ENCODE data around the gene ANO3.
"Not testable (repeated sequence)": the region's sequence is repeated elsewhere in the genome, so short reads cannot be mapped to it uniquely, and the experiment has no call there.

Gene ANO3

DNA sequence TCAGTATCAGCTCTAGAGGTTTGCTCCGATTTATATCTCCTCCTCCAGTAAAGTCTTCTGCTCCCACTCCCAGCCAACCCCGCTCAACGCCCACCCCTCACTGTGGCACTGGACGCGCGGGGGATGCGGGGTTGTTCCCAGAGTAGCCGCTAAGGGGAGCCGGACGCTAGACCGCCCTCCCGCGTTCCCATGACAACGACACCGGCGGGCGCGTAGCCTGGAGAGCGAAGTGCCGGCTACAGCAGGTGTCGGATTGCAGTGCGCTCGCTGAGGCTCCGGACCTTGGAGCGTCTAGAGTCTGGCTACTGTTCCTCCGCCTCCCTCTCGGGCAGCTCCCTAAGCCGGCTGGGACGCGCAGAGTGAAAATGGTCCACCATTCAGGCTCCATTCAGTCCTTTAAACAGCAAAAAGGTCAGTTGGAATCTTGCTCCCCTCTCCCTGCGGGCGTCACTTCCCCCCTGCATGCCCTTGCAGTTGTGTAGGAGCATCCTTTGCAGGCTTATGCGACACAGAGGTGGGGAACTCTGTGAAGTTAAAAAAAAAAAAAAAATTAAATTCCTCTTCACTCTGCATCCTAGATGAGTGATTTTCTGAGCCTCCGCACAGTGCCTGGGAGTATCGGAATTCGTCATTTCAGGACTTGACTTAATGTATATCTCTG lies at the start of gene ANO3:
TSS of gene ANO3 (plus strand) at position 220 of the 661 bp plus-strand sequence. CDS start at position 366, 146 bp downstream.
- no peak for DNase-seq (ENCODE audit: low spot score)

DNA sequence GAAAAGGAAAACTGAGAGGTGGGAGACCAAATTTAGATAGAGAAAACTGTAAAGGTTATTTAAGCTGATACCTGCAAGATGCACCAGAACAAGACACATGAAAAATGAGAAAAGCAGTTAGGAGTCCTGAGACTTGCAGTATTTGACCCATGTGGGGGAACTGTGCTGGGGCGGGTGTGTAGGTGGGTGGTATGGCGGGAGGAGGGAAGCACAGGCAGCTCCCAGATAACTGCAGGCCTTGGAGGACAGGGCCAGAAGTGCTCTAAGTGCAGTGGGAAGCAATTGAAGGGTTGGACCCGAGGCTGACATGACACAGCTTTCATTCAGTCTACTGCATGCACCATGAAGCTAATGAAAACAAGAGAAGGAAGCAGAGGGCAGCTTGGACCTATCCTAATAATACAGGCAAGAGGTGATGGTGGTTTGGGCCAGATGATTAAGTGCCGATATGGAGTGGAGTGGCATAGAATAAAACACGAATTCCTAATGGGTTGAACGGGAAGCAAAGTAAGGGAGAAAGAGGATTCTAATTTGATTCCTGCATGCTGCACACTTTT lies 48.0 kb upstream of the ANO3 start:
- no peak for DNase-seq (ENCODE audit: low spot score)

DNA sequence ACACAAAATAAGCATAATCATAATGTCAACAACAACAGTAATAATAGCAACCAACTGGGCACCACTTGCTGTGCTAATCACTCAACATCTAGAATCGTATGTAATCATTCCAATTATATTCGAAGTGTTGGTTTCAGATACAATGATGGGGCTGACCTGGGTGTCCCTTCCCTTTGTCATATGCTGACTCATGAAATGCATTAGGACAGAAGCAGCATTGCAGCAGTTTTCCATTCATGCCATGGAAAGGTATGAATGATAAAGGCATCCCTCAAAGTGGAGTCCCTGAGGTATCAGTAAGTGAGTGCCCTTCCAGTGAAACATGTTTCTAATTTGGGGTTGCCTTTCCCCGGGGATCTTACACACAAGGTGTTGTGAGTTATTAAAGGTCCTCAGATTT lies 46.3 kb upstream of the ANO3 start:
- no peak for DNase-seq (ENCODE audit: low spot score)

DNA sequence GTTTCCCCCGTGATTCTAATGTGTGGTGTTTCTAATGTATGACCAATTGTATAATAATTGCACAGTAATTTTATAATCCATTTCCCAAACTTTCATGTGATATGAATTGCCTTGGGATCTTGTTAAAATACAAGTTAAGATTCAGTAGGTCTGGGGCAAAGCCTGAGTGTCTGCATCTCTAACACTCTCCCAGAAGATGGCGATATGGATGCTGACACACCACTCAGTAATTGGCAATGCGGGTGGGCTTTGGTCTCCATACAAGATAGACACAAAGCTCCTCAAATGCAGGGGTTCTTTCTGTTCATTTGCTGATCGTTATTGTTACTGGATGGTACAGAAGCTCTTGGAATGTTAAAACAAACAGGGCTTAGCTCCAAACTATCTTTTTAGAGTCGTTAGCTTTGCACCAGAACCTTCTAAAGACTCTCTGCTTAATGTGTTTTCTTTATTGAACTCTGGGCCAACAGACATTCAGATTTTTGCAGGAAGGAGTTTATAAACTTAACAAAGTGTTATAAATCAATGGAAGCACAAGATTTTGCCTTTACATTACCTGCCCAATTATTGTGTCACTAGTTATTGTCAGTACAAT lies 45.4 kb upstream of the ANO3 start:
- no peak for DNase-seq (ENCODE audit: low spot score)

DNA sequence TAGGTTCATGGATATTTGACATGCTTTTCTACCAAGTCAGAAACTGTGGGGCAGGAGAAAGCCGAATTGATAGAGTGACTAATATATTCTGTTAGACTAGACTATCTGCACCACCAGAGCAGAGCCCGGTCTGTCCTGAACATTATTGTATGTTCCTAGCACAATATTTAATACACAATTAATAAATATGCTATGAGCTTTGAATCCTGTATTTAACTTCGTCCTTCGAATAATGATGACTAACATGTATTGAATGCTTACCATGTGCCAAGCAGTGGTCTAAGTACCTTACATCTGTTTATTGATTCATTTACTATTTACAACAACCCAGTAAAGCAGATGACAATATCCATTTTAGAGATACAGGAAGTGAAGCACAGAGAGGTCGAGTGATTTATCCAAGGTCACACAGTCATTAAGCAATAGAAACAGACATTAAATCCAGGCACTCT lies 44.8 kb upstream of the ANO3 start:
- no peak for DNase-seq (ENCODE audit: low spot score)

DNA sequence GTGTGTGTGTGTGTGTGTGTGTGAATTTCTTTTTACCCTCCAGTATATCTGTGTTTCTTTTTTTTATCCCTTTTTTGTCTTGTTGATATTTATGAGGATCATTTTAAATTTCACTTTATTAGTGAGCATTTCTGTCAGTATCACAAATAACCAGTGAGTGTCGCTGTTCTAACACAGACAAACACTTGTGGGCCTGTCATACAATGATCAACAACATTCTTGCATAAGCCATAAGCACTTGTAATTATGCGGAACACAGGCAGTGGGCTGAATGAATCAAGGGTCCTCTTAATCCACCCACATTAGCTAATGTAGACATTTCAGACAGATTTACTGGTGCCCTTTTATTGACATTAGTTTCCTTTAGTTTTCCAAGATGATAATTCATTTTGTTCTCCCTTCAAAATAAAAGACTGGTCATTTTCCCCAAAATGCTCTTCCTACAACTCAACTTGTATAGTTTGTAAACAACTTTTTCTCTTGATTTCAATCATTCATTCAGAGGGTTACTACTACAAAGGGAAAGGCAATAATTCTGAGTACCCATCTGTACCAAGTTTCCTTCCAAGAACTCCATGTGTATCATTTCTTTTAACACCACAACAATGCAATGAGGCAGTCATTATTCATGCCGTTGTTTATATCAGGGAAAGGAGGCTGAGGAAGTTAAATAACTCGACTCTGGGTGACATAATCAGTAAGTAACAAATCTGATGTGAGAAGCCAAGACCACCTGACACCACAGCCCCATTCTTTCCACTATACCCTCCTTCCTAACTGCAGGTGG lies 34.5 kb upstream of the ANO3 start:
- DNase-seq (ENCODE audit: low spot score): peak; percentile 52

DNA sequence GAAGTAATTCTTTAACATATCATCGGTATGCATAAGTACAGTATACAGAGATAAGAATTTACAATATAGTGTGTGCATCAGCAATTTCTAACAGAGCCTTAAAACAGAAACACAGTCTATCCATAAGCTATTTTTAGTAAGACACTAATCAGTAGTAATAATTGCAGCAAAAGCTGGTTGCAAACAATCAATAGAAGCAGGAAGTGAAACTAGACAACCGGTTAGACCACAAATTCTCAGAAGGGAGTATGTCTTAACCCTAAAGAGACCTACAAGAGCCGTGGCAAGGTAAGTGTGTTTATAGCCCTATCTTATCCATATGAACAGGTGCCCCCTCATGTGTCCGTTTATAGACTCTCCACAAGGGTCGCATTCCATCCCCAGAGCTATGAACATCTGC lies 15.6 kb upstream of the ANO3 start:
- not testable (repeated sequence) for DNase-seq (ENCODE audit: low spot score)

DNA sequence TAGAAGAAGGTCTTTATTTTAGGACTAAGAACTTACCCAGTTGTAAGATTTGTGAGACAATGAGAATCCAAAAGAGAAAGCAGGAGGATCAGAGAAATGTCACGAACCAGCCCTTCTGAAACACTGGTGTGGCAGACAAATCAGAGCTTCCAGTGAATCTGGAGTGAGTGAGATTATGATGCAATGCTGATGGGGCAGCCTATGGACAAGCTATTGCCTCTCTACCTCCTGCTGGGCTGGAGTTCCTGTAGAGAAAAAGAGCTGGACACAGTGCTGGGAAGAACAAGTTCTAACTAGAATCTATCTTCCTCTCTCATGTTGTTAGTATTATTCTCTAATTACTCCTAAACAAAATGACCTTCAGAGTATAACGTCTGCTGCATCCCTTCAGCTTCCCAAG lies 12.0 kb upstream of the ANO3 start:
- no peak for DNase-seq (ENCODE audit: low spot score)

DNA sequence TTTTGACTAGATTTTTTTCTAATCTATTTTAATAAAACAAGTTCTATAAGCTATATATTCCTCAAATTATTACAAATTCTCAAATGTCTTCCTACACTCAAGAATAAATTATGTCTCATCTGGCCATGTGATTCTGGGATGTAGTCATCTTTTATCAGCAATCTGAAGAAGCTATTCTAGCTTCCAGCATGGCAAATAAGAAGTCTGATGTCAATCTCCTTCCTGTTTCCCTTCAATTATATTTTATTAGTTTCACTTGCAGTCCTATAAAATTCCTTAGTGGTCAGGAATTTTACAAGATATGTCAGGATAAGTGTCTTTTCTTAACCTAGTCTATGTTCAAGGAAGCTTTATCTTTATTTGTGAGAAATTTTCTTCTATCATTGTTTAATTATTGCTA lies 10.4 kb upstream of the ANO3 start:
- no peak for DNase-seq (ENCODE audit: low spot score)

DNA sequence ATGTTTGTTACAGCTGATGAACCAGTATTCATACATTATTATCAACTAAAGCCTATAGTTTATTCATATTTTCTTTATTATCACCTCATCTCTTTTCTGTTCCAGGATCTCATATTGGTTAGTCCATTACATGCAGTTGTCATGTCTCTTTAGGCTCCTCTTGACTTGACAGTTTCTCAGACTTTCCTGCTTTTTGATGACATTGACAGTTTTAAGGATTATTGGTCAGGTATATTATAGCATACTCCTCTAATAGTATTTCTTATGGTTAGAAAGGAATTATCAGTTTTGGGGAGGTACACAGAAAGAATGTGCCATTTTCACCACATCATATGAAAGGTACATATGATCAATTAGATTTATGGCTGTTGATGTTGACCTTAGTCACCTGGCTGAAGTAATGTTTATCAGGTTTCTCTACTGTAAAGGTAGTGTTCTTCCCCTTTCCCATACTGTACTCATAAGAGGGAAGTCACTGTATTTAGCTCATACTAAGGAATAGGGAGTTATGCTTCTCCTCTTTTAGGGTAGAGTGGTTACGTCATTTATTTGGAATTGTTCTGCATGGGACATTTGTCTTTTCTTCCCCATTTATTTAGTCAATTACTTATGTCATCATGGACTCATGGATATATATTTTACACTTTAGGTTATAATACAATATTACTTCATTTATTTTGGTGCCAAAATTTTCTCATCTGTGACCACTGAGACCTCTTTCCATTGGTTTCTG lies 9.4 kb upstream of the ANO3 start:
- no peak for DNase-seq (ENCODE audit: low spot score)

DNA sequence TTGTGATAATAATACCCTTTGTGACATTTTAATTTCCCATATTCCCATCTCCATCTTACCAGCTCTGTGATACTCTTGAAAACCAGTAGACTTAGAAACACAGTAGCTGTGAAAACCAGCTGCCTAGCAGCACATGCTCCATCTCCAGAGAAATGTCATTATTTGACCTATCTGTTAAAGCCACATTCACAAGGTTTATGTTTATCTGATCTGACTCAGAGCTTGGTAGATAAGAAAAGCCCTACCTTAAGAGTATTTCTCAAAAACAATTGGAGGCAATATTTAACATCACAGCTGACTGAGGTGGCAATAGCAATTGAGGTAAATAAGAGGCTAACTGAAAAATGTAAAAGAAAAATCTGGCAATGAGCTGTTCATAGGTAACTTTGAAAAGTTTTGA lies 8.1 kb upstream of the ANO3 start:
- no peak for DNase-seq (ENCODE audit: low spot score)

DNA sequence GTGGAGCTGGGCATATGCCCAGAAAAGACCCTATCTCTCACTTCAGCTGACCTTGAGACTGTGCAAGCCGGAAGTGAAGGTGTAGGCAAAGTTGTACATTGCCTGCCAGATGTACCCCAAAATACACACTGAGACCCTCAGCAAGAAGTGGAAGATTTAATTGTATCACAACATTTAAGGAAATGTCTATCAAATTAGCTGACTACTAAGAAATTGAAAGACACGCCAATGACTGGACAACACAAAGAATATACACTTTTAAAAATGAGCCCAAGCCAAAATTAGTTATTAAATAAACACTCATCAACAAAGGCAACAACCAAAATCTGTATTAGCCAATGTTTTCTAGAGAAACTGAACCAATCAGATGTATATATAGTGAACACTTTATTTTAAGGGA lies 7.7 kb upstream of the ANO3 start:
- no peak for DNase-seq (ENCODE audit: low spot score)

DNA sequence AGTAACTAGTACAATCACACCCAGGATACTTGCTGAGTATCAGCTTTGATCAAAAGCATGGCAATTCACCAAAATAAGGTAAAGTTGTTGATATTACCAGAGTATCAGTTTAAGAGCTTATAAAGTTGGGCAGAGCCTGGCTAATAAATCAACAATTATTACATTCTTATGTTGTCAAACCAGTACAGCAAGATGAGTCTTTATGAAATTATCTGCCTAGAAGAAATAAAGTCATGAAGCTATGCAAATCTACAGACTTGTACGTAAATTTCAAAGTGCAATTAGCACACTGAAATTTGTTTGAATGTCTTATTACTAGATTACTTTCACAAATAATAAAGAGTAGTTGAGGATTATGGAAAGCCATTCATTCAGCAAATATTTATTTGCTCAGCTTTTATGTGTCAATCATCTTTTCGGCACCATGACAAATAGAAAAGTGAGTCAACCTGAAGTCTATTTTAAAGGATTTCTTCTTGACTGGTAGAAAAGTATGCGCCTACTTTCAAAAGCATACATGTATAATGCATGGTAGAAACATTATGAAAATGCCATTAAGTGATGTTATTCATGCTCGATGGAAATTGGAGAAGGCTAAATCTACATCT lies 5.0 kb upstream of the ANO3 start:
- DNase-seq (ENCODE audit: low spot score): no peak

DNA sequence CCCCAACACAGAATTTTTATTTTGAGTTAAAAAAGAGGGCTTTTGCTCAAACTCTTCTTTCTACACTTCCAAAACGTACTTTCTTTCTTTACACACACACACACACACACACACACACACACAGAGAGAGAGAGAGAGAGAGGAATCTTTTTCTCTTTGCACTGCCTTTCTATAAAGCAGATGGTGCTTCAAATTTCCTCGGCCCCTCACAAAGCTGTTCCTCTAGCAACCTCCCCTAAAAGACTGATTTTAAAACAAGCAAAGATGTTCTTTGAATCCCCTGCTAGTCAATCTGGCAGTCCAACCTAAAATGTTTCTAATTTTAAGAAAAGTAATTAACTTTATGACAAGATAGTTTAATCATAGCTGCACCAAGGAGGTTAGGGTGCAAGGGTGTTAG lies 2.7 kb upstream of the ANO3 start:
- no peak for DNase-seq (ENCODE audit: low spot score)

DNA sequence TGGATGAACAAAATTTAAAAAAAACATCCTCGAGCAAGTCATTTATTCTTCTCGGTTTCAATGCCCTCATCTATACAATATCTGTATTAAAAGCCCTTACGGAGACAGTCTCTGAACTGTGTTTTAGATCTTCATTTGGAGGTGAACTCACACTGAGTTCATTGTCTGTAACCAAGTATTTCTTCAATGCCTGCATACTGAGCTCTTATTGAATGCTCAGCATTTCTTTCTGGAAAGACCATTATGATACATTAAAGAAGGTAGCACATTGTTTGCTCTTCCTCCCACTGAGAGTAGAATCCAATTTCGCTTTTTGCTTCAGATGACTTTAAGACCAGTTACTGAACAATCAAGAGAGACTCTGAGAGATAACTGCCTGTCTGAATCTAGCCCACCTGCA lies 1.7 kb upstream of the ANO3 start:
- no peak for DNase-seq (ENCODE audit: low spot score)

DNA sequence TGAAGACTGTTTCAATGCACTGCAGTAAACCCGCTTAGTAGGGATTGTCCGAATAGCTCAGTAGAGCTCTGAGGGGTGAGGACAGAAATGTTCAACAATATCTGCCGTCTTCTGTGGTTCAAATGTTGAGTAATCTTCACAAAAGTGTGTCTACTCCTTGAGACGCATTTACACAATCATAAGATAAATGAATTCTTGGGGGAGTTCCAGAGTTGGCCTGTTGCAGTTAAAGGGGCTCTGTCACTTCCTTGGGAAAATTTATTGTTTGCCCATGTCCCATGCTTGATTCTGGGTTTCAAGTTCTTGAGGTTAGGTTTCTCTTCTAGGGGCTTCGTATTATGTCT lies 614 bp downstream of the ANO3 start:
- DNase-seq (ENCODE audit: low spot score): no peak

DNA sequence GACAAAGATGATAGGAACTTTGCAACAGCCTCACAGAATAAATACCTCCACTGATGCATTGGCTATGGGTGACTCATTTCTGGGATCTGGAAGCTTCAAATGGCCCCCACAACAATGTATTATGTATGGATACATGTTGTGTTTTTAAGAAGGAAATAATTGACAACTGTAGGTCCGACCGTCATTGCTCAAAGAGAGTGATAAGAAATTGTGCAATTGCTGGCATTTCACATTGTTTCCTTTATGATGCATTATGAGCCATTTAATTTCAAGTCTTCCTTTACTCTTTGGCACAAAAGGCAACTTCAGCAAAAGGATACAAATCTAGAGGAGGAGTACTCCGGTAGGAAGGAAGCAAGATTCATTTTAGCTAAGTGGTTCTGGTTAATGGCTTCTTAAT lies 2.0 kb downstream of the ANO3 start:
- no peak for DNase-seq (ENCODE audit: low spot score)

DNA sequence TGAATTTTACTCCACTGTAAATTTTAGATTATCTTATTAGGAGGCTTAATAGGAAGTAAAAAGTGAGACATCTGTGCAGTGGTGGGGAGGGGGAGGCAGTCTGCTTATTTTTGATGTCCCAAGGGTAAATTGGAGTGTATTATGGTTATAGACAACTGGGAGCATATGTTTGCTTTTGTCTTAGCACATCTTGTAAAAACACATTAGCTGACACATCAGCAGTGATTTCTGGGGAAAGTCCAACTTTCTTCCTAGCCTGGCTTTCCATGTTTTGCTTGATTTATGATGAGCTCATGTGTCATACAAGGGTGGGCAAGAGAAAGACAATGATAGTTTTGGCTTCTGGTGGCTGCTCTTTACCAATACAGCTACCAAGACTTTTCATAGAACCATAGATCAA lies 4.0 kb downstream of the ANO3 start:
- no peak for DNase-seq (ENCODE audit: low spot score)

DNA sequence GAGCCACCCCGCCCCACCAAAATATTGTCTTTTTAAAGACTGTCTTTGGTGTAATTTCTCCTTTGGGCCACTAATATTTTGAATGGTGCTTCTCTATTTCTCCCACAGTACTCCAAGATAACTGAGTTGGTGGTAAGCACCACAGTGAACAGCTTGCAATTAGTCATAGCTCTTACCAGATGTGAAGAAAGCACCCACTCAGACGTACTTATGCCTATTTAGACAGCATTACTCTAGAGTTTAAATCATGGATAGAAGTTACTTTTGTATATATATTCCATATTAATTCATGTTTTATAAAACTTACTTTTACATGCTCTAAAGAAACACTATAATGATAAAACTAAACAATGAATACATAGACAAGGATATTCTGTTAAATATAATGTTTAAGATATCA lies 12.7 kb downstream of the ANO3 start:
- DNase-seq (ENCODE audit: low spot score): no peak

DNA sequence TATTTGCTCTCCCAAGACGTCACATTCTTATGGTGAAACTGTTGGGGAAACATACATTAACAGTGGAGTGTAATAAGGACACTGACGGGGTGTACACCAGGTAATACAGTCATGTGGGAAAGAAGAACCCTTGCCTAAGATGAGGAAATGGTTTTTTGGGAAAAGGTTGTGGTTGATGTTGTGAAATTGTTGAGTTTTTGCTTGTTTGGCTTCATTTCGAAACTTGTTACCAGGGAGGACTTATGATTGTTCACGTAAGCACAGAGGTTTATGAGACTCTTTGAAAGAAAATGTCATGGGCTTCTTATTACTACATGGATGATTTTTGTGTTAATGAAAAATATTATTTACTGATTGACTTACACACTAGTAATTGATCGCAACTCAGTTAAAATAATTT lies 16.8 kb downstream of the ANO3 start:
- DNase-seq (ENCODE audit: low spot score): no peak

DNA sequence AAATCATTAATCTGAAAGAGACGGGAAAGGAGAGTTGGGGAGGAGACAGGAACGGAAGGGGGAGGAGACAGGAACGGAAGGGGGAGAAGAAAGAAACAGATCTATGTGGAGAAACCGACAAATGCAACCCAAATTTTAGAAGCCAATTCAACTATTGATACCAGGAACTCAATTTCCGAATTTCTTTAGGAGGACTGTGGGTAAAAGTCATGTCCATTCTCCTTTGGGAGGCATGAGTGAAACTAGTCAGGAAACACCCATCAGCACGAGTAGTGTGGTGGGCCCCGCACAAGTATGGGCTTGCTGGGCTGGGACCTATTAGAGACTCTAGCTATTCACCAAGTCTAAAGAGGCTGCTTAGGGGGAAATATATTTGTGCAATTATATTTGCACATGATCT lies 18.1 kb downstream of the ANO3 start:
- no peak for DNase-seq (ENCODE audit: low spot score)

DNA sequence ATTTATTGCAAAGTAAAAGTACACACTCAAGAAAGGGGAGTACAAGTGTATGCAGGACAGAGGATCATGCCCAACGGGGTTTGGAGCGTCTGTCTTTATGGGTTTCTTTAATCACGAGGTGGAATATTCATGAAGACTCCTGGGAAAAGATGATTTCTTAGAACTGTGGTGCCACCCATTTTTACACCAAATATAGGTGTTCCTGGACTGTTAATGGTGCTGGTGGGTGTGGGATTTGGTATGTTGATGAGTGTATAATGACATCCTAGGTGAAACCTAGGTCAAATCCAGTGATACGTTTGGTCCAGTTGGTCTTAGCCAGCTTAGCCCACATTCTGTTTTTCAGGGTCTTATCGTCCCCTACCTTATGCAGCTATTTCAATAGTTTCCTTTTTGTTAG lies 21.1 kb downstream of the ANO3 start:
- DNase-seq (ENCODE audit: low spot score): no peak
